Neural progenitor cell (in vitro differentiated cells): ENCODE data around the gene MEF2B. TPM values are rescaled to one million over a fixed set of nuclear protein-coding genes. Genes with fewer than 3 reads are reported as not detected.

Experiments used
- DNase-seq: peaks from one replicate; pipeline ENCODE4 v3.0.0-alpha.2; 2016; ENCODE audit warnings: low spot score
- H2AFZ ChIP-seq: fragments of 200-600 bp; sonication (generic); replicated peaks from 2 replicates; pipeline ENCODE4 v1.6.1; 2016; ENCODE audit warnings: antibody characterized with exemption
- H3F3A ChIP-seq: fragments of 200-600 bp; sonication (generic); 2 replicates; pipeline ENCODE4 v1.6.1; 2016; ENCODE audit warnings: antibody characterized with exemption, low read depth
- H3K27ac ChIP-seq: fragments of 200-600 bp; sonication (generic); 2 replicates; pipeline ENCODE4 v1.5.1; 2016; ENCODE audit warnings: mild to moderate bottlenecking
- H3K27me3 ChIP-seq: fragments of 200-600 bp; sonication (generic); 2 replicates; pipeline ENCODE4 v1.6.1; 2016; ENCODE audit warnings: mild to moderate bottlenecking, moderate library complexity
- H3K36me3 ChIP-seq: fragments of 200-600 bp; sonication (generic); 2 replicates; pipeline ENCODE4 v1.5.1; 2016
- H3K4me1 ChIP-seq: fragments of 200-600 bp; sonication (generic); 2 replicates; pipeline ENCODE4 v1.6.1; 2016; ENCODE audit warnings: mixed run types
- H3K4me2 ChIP-seq: fragments of 200-600 bp; sonication (generic); 2 replicates; pipeline ENCODE4 v1.6.1; 2016
- H3K4me3 ChIP-seq: fragments of 200-600 bp; sonication (generic); 2 replicates; pipeline ENCODE4 v1.5.1; 2016
- H3K79me2 ChIP-seq: fragments of 200-600 bp; sonication (generic); 2 replicates; pipeline ENCODE4 v1.6.1; 2016; ENCODE audit warnings: low read depth
- H3K9ac ChIP-seq: fragments of 200-600 bp; sonication (generic); 2 replicates; pipeline ENCODE4 v1.6.1; 2016
- H3K9me3 ChIP-seq: fragments of 200-600 bp; sonication (generic); 2 replicates; pipeline ENCODE4 v1.5.1; 2016; ENCODE audit warnings: low read depth
- H4K20me1 ChIP-seq: fragments of 200-600 bp; sonication (generic); 2 replicates; pipeline ENCODE4 v1.6.1; 2016; ENCODE audit warnings: low read depth
- H3K27ac Mint-ChIP-seq: 3 replicates; pipeline ENCODE4 v1.8.0; 2021; ENCODE audit warnings: mixed read lengths
- H3K27me3 Mint-ChIP-seq: 2 replicates; pipeline ENCODE4 v1.8.0; 2022; ENCODE audit warnings: low read depth, mild to moderate bottlenecking, inconsistent platforms, moderate library complexity, mixed read lengths; ENCODE audit not compliant: insufficient read depth
- H3K36me3 Mint-ChIP-seq: 3 replicates; pipeline ENCODE4 v1.8.0; 2021; ENCODE audit warnings: mixed read lengths
- H3K4me1 Mint-ChIP-seq: 3 replicates; pipeline ENCODE4 v1.8.0; 2021; ENCODE audit warnings: mixed read lengths
- H3K4me3 Mint-ChIP-seq: 3 replicates; pipeline ENCODE4 v1.8.0; 2021; ENCODE audit warnings: mild to moderate bottlenecking, moderate library complexity, mixed read lengths
- H3K9me3 Mint-ChIP-seq: 3 replicates; pipeline ENCODE4 v1.8.0; 2020; ENCODE audit warnings: mixed read lengths
- CTCF ChIP-seq: fragments of 200-600 bp; sonication (generic); IDR thresholded peaks from 2 replicates; pipeline ENCODE4 v1.5.1; 2017; ENCODE audit warnings: antibody characterized with exemption, mild to moderate bottlenecking
- EZH2 ChIP-seq: fragments of 200-600 bp; sonication (generic); IDR thresholded peaks from 2 replicates; pipeline ENCODE4 v1.6.1; 2017; ENCODE audit warnings: antibody characterized with exemption, mild to moderate bottlenecking, moderate library complexity
- EZH2phosphoT487 ChIP-seq: fragments of 200-600 bp; sonication (generic); IDR thresholded peaks from 2 replicates; pipeline ENCODE4 v1.6.1; 2017; ENCODE audit warnings: antibody characterized with exemption
- total RNA-seq: library from RNA; depleted of rRNA; stranded (reverse); fragments of >200 nt; gene quantifications from 2 replicates; pipeline ENCODE4 v1.2.3, GENCODE V29; 2015; ENCODE audit warnings: low replicate concordance

MEF2B gene
- total RNA-seq, 1 donor from 2014 or later, result not detected

GRCh38 chr19:19212916-19213315 is 42.9 kb upstream of the MEF2B start:
- H3K4me1 Mint-ChIP-seq, result peaks cover 18% of the 10 kb centered on the region
- H3K9ac ChIP-seq, result no peak overlapping the region
- H3K36me3 ChIP-seq, result no peaks in the 10 kb centered on the region
- H3K27me3 ChIP-seq, result peaks cover 70% of the 10 kb centered on the region
- no peaks in the 10 kb centered on the region for H3K36me3 Mint-ChIP-seq
- peak overlapping the region; percentile 61 for H3K4me3 Mint-ChIP-seq
- no peak overlapping the region for H3K27ac ChIP-seq
- H4K20me1 ChIP-seq, result peaks cover 31% of the 10 kb centered on the region
- H3F3A ChIP-seq, result peaks cover 6% of the 10 kb centered on the region
- TF ChIP-seq CTCF, result no peak
- no peak for TF ChIP-seq EZH2
- TF ChIP-seq EZH2phosphoT487, result no peak
- no peaks in the 10 kb centered on the region for H3K9me3 ChIP-seq
- H3K4me1 ChIP-seq, result no peaks in the 10 kb centered on the region
- no peak overlapping the region for H3K27ac Mint-ChIP-seq
- peak overlapping the region; percentile 62 for H3K4me3 ChIP-seq
- H3K4me2 ChIP-seq, result peak overlapping the region; percentile 79
- H2AFZ ChIP-seq, result no peak overlapping the region
- no peak for DNase-seq
- peaks cover 39% of the 10 kb centered on the region for H3K27me3 Mint-ChIP-seq
- H3K9me3 Mint-ChIP-seq, result no peaks in the 10 kb centered on the region
- no peaks in the 10 kb centered on the region for H3K79me2 ChIP-seq

DNA sequence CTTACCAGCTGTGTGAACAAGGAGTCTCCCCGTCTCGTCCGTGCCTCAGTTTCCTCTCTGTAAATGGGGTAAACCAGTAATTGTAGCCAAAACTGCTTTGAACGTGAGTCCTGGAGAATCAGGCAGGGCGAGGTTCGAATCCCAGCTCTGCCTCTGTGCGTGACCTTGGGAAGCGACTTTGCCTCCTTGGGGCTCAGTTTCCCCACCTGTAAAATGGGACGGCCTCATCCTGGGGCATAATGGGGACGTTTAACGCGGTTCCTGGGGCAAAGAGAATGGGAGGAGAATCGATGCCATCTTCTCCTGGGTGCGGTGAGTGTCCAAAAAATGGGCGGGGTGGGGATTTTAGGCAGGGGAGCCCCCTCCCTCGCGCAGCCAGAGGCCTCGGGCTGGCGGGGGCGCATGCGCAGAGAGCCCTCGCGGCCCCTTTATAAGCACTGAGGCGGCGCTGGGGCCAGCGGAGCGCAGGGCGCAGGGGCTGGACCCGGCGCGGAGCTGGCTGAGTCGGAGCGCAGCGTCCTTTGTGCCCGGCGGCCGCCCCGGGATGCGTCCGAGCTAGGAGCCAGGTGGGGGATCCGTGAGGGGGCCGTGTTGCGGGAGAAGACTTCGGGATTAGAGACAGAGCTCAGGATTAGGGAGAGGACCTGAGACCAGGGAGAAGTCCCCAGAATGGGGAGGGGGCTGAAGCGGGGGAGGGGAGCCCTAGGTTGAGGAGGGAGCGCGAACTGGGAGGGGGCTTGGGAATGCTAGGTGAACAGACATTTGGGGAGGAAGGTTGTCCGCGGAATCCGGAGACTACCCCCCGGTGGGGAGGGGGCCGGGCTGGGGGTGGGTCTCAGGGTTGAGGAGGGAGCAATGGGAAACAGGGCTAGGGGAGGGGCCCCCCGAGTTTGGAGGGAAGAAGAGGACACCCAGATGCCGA is 41.7 kb upstream of the MEF2B start, which contains the start of gene NCAN:
Gene NCAN (plus strand): TSS at position 460 of the 922 bp plus-strand sequence. CDS start 4,996 bp downstream, outside the sequence.
- H3K9me3 Mint-ChIP-seq, result peaks cover 3% of the 10 kb centered on the region
- H3K9me3 ChIP-seq, result no peaks in the 10 kb centered on the region
- TF ChIP-seq CTCF (no peak), EZH2 (no peak), EZH2phosphoT487 (no peak)
- H3K27ac Mint-ChIP-seq, result no peak within 1 kb of the TSS
- no peaks in the 10 kb centered on the region for H3K36me3 ChIP-seq
- peaks cover 2% of the 10 kb centered on the region for H3K36me3 Mint-ChIP-seq
- peaks cover 6% of the 10 kb centered on the region for H3F3A ChIP-seq
- H3K4me3 Mint-ChIP-seq, result peak within 1 kb of the TSS; percentile 73
- peaks cover 80% of the 10 kb centered on the region for H3K27me3 ChIP-seq
- DNase-seq, result peak; percentile 90
- H3K9ac ChIP-seq, result no peak within 1 kb of the TSS
- no peak within 1 kb of the TSS for H3K27ac ChIP-seq
- H3K4me1 Mint-ChIP-seq, result peaks cover 25% of the 10 kb centered on the region
- peak within 1 kb of the TSS; percentile 79 for H3K4me2 ChIP-seq
- H3K27me3 Mint-ChIP-seq, result peaks cover 47% of the 10 kb centered on the region
- H3K4me1 ChIP-seq, result no peaks in the 10 kb centered on the region
- H4K20me1 ChIP-seq, result peaks cover 31% of the 10 kb centered on the region
- peak within 1 kb of the TSS; percentile 62 for H3K4me3 ChIP-seq
- no peak within 1 kb of the TSS for H2AFZ ChIP-seq
- H3K79me2 ChIP-seq, result no peaks in the 10 kb centered on the region

GRCh38 chr19:19209372-19209771 is 39.3 kb upstream of the MEF2B start:
- H3K36me3 ChIP-seq, result no peaks in the 10 kb centered on the region
- H3K4me2 ChIP-seq, result no peak overlapping the region
- Mint-ChIP-seq H3K36me3 (peaks cover 2% of the 10 kb centered on the region), H3K9me3 (peaks cover 3% of the 10 kb centered on the region), H3K27me3 (peaks cover 49% of the 10 kb centered on the region), H3K4me3 (no peak overlapping the region), H3K4me1 (peaks cover 26% of the 10 kb centered on the region), H3K27ac (no peak overlapping the region)
- peaks cover 18% of the 10 kb centered on the region for H4K20me1 ChIP-seq
- H3K27ac ChIP-seq, result no peak overlapping the region
- no peak overlapping the region for H2AFZ ChIP-seq
- H3K9me3 ChIP-seq, result no peaks in the 10 kb centered on the region
- H3K79me2 ChIP-seq, result no peaks in the 10 kb centered on the region
- H3K27me3 ChIP-seq, result peaks cover 99% of the 10 kb centered on the region
- no peak for DNase-seq
- TF ChIP-seq EZH2, result no peak
- no peak for TF ChIP-seq CTCF
- no peak for TF ChIP-seq EZH2phosphoT487
- H3F3A ChIP-seq, result peaks cover 15% of the 10 kb centered on the region
- no peaks in the 10 kb centered on the region for H3K4me1 ChIP-seq
- H3K4me3 ChIP-seq, result no peak overlapping the region
- no peak overlapping the region for H3K9ac ChIP-seq
